Hepatocyte (in vitro differentiated cells): Measurements from ENCODE around the gene ZDHHC12. TPM values are rescaled to one million over a fixed set of nuclear protein-coding genes. Genes with fewer than 3 reads are reported as not detected.

Experiments
- DNase-seq: peaks from one replicate; pipeline ENCODE4 v3.0.0-alpha.2; 2016; ENCODE audit warnings: low spot score
- H2AFZ ChIP-seq: fragments of 200-600 bp; sonication (generic); 2 replicates; pipeline ENCODE4 v1.6.0; 2016; ENCODE audit warnings: antibody characterized with exemption, mild to moderate bottlenecking
- H3K27ac ChIP-seq: fragments of 200-600 bp; sonication (generic); 2 replicates; pipeline ENCODE4 v1.5.1; 2016; ENCODE audit warnings: mild to moderate bottlenecking
- H3K27me3 ChIP-seq: fragments of 200-600 bp; sonication (generic); 2 replicates; pipeline ENCODE4 v1.6.1; 2016
- H3K36me3 ChIP-seq: fragments of 200-600 bp; sonication (generic); replicated peaks from 2 replicates; pipeline ENCODE4 v1.5.1; 2016; ENCODE audit warnings: low read depth; ENCODE audit not compliant: insufficient read depth
- H3K4me1 ChIP-seq: fragments of 200-600 bp; sonication (generic); 2 replicates; pipeline ENCODE4 v1.5.1; 2016; ENCODE audit warnings: mild to moderate bottlenecking, moderate library complexity; ENCODE audit not compliant: insufficient read depth
- H3K4me2 ChIP-seq: fragments of 200-600 bp; sonication (generic); 2 replicates; pipeline ENCODE4 v1.6.0; 2016
- H3K4me3 ChIP-seq: fragments of 200-600 bp; sonication (generic); 2 replicates; pipeline ENCODE4 v1.5.1; 2016; ENCODE audit warnings: mild to moderate bottlenecking
- H3K79me2 ChIP-seq: fragments of 200-600 bp; sonication (generic); 2 replicates; pipeline ENCODE4 v1.6.0; 2017; ENCODE audit warnings: mild to moderate bottlenecking
- H3K9me2 ChIP-seq: fragments of 200-600 bp; sonication (generic); replicated peaks from 2 replicates; pipeline ENCODE4 v1.6.0; 2017; ENCODE audit warnings: mild to moderate bottlenecking; ENCODE audit not compliant: insufficient read depth
- H3K9me3 ChIP-seq: fragments of 200-600 bp; sonication (generic); 2 replicates; pipeline ENCODE4 v1.5.1; 2016; ENCODE audit warnings: low read depth, mild to moderate bottlenecking
- H4K20me1 ChIP-seq: fragments of 200-600 bp; sonication (generic); 2 replicates; pipeline ENCODE4 v1.6.0; 2016; ENCODE audit warnings: mild to moderate bottlenecking; ENCODE audit not compliant: insufficient read depth, poor library complexity, severe bottlenecking
- CTCF ChIP-seq: fragments of 200-600 bp; sonication (generic); IDR thresholded peaks from 2 replicates; pipeline ENCODE4 v1.5.1; 2016; ENCODE audit warnings: antibody characterized with exemption, mild to moderate bottlenecking; ENCODE audit not compliant: poor library complexity
- EZH2 ChIP-seq: fragments of 200-600 bp; sonication (generic); IDR thresholded peaks from 2 replicates; pipeline ENCODE4 v1.6.1; 2016; ENCODE audit warnings: antibody characterized with exemption, mild to moderate bottlenecking, borderline replicate concordance
- EZH2phosphoT487 ChIP-seq: fragments of 200-600 bp; sonication (generic); IDR thresholded peaks from one replicate; pipeline ENCODE4 v1.6.1; 2018; ENCODE audit warnings: antibody characterized with exemption, mild to moderate bottlenecking, low read depth, moderate library complexity; ENCODE audit not compliant: unreplicated experiment, severe bottlenecking
- WGBS: methylation state at CpG from one replicate; pipeline ENCODE4 v1.1.6; 2016; ENCODE audit warnings: low lambda C conversion rate; ENCODE audit errors: missing lambda C conversion rate; 5-methylcytosine and 5-hydroxymethylcytosine counted together
- polyA plus RNA-seq: library from polyadenylated mRNA; unstranded; fragments of >200 nt; fragmentation: Nextera tagmentation; extraction: Ambion mirVana; gene quantifications from 2 replicates; pipeline ENCODE4 v1.2.1, GENCODE V29; 2016
- total RNA-seq: library from RNA; depleted of rRNA; stranded (reverse); fragments of >200 nt; gene quantifications from 2 replicates; pipeline ENCODE4 v1.2.3, GENCODE V29; 2014

The ZDHHC12 gene
- total and polyA plus RNA-seq, 2 experiments from 2014 or later: 26.2 to 76.3 TPM

GRCh38 chr9:128771094-128771721, 47.3 kb upstream of the ZDHHC12 start:
- H3K27me3 ChIP-seq: no peaks in the 10 kb centered on the region
- peak overlapping the region; percentile 88 for H2AFZ ChIP-seq
- TF ChIP-seq EZH2: no peak
- no peak for TF ChIP-seq CTCF
- TF ChIP-seq EZH2phosphoT487: no peak
- H3K79me2 ChIP-seq: peaks cover 40% of the 10 kb centered on the region
- H3K36me3 ChIP-seq: no peaks in the 10 kb centered on the region
- H3K9me3 ChIP-seq: no peaks in the 10 kb centered on the region
- peaks cover 3% of the 10 kb centered on the region for H4K20me1 ChIP-seq
- H3K27ac ChIP-seq: peak overlapping the region; percentile 98
- WGBS: 1% methylated on average over 28 of the region's 28 CpGs
- peak; percentile 53 for DNase-seq
- no peaks in the 10 kb centered on the region for H3K9me2 ChIP-seq
- H3K4me3 ChIP-seq: peak overlapping the region; percentile 97
- H3K4me2 ChIP-seq: peak overlapping the region; percentile 91
- H3K4me1 ChIP-seq: peaks cover 2% of the 10 kb centered on the region

- Histone ChIP-seq H3K4me1 (peaks cover 2% of the 10 kb centered on the region), H2AFZ (no peak overlapping the region), H3K79me2 (peaks cover 40% of the 10 kb centered on the region), H3K27me3 (no peaks in the 10 kb centered on the region), H3K4me3 (peak overlapping the region; percentile 97), H3K27ac (peak overlapping the region; percentile 98), H4K20me1 (peaks cover 3% of the 10 kb centered on the region), H3K9me2 (no peaks in the 10 kb centered on the region), H3K4me2 (peak overlapping the region; percentile 91), H3K9me3 (no peaks in the 10 kb centered on the region), H3K36me3 (no peaks in the 10 kb centered on the region)
- 78% methylated on average over 11 of the region's 11 CpGs for WGBS
- DNase-seq: no peak
- TF ChIP-seq EZH2phosphoT487: no peak
- no peak for TF ChIP-seq CTCF
- no peak for TF ChIP-seq EZH2
Measured at GRCh38 chr9:128770286-128771030, 46.5 kb upstream of the ZDHHC12 start.

- no peaks in the 10 kb centered on the region for H3K9me3 ChIP-seq
- H3K4me1 ChIP-seq: peaks cover 2% of the 10 kb centered on the region
- DNase-seq: no peak
- no peak for TF ChIP-seq EZH2
- no peak for TF ChIP-seq CTCF
- TF ChIP-seq EZH2phosphoT487: no peak
- no peak overlapping the region for H3K27ac ChIP-seq
- H3K36me3 ChIP-seq: no peaks in the 10 kb centered on the region
- H3K27me3 ChIP-seq: no peaks in the 10 kb centered on the region
- H4K20me1 ChIP-seq: peaks cover 3% of the 10 kb centered on the region
- H3K4me2 ChIP-seq: no peak overlapping the region
- peaks cover 50% of the 10 kb centered on the region for H3K79me2 ChIP-seq
- no peaks in the 10 kb centered on the region for H3K9me2 ChIP-seq
- H3K4me3 ChIP-seq: no peak overlapping the region
- H2AFZ ChIP-seq: no peak overlapping the region
- 96% methylated on average over 6 of the region's 6 CpGs for WGBS
Measured at GRCh38 chr9:128768606-128769005, 44.7 kb upstream of the ZDHHC12 start.
